Measurements from ENCODE around the gene HAPLN3.

HAPLN3 gene

DNA sequence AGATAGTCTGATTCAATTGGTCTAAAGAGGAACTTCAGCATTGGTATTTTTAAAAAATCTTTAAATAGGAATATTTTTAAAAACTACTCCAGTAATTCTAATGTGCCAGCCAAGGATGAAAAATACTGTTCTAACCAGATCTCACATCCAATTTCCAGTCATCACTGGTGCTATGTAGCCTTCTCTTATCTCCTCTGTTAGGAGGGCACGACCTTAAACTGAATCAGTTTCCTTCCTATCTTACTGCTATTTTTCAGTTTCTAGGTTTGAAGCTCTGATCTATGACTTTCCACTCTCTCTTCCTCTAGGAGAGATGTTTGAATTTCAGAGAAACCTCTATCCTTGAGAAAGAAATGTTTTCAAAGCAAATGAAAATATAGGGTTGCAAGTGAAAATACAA is 31.9 kb downstream of the HAPLN3 start:
- no peak for DNase-seq (ENCODE audit: low read depth, low spot score)

DNA sequence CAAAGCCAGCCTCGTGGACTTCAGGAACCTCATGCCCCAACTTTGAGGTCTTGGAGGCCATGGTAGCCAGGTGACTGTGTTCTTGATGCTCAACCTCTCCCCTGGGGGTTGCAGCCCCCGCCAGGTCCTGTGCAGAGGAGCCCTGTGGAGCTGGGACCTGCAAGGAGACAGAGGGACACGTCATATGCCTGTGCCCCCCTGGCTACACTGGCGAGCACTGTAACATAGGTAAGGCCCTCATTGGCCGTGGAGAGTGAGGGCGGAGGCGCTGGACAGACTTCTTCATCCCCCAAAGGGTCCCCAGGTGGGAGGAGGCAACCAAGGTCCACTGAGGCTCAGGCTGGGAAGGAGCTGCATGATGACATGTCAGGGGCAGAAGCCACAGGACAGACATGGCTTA is 35.1 kb downstream of the HAPLN3 start:
- no peak for DNase-seq (ENCODE audit: low read depth, low spot score)

DNA sequence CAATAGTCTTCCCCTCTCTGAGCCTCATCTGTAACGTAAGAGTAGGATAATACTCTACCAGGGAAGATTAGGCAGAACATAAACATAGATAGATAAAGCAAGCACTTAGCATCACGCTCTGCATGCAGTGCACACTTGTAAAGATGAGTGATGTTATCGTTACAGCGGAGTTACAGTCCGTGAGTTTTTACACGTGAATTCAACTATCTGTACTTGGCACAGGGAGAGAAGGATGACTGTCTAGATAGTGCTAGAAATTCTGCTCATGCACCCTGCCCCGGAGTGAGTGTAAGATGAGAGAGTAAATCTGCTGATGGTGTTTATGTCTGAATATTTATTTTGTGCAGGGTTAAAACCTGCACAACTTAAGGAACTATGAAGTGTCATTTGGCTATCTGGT is 35.8 kb downstream of the HAPLN3 start:
- DNase-seq (ENCODE audit: low read depth, low spot score): no peak

DNA sequence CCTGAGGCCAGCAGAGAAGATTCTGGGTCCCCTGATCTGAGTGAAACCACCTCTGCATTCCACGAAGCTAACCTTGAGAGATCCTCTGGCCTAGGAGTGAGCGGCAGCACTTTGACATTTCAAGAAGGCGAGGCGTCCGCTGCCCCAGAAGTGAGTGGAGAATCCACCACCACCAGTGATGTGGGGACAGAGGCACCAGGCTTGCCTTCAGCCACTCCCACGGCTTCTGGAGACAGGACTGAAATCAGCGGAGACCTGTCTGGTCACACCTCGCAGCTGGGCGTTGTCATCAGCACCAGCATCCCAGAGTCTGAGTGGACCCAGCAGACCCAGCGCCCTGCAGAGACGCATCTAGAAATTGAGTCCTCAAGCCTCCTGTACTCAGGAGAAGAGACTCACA is 36.4 kb downstream of the HAPLN3 start:
- DNase-seq (ENCODE audit: low read depth, low spot score): no peak

- DNase-seq (ENCODE audit: low read depth, low spot score): no peak
Measured at GRCh38 chr15:88852476-88852875, 42.9 kb downstream of the HAPLN3 start.

DNA sequence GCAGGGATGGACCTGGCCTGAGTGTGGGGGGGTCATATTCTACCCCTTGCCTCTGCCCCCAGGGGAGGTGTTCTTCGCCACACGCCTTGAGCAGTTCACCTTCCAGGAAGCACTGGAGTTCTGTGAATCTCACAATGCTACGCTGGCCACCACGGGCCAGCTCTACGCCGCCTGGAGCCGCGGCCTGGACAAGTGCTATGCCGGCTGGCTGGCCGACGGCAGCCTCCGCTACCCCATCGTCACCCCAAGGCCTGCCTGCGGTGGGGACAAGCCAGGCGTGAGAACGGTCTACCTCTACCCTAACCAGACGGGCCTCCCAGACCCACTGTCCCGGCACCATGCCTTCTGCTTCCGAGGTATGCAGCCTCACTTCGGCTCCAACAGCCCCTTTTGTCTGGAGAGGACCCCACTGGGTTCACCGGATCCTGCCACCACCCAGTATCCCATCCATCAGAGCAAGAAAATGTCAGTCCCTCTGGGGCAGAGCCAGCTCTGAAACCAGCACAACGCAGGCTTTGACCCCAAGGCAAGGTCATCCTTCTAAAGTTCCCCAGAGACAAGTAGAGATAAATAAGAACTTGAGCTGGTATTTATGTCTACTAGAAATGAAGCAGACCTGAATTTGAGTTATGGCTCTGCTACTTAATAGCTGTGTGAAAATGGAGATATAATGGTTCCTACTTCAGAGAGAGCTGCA is 45.8 kb downstream of the HAPLN3 start:
- DNase-seq (ENCODE audit: low read depth, low spot score): no peak

DNA sequence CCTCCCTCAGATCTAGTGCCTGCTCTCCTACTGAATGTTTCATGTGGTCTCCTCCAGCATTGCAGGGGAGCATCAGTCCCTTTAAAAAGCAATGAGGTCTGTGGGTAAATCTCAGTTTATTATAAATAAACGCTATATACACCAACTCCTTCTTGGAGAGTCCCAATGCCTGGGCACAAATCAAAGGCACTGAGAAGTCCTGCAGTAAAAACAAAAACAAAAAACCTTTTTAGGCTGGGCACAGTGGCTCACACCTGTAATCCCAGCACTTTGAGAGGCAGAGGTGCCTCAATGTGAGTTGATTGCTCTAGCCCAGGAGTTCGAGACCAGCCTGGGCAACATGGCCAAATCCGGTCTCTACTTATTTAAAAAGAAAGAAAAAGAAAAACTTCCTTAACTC is 47.1 kb downstream of the HAPLN3 start:
- DNase-seq (ENCODE audit: low read depth, low spot score): no peak

- DNase-seq (ENCODE audit: low read depth, low spot score): no peak
Measured at GRCh38 chr15:88847144-88847543, 48.2 kb downstream of the HAPLN3 start.

GRCh38 chr15:88845616-88846015 is 49.7 kb downstream of the HAPLN3 start:
- no peak for DNase-seq (ENCODE audit: low read depth, low spot score)

GRCh38 chr15:88844749-88845386 is 50.5 kb downstream of the HAPLN3 start:
- no peak for DNase-seq (ENCODE audit: low read depth, low spot score)

GRCh38 chr15:88843334-88843733 is 52.0 kb downstream of the HAPLN3 start:
- no peak for DNase-seq (ENCODE audit: low read depth, low spot score)

- no peak for DNase-seq (ENCODE audit: low read depth, low spot score)
Measured at GRCh38 chr15:88842156-88842555, 53.2 kb downstream of the HAPLN3 start.

GRCh38 chr15:88841236-88841635 is 54.1 kb downstream of the HAPLN3 start:
- no peak for DNase-seq (ENCODE audit: low read depth, low spot score)

DNA sequence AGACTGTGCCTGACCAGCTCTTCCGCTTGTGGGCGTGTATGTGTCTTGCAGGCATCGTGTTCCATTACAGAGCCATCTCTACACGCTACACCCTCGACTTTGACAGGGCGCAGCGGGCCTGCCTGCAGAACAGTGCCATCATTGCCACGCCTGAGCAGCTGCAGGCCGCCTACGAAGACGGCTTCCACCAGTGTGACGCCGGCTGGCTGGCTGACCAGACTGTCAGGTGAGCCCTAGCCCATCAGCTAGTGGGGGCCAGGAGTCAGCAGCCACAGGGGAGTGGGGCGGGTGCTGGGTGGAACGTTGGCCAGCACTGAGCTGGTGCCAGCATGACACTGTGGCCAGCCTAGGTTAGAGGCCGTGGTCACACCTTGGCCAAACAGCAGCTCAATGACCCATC is 55.4 kb downstream of the HAPLN3 start:
- no peak for DNase-seq (ENCODE audit: low read depth, low spot score)

DNA sequence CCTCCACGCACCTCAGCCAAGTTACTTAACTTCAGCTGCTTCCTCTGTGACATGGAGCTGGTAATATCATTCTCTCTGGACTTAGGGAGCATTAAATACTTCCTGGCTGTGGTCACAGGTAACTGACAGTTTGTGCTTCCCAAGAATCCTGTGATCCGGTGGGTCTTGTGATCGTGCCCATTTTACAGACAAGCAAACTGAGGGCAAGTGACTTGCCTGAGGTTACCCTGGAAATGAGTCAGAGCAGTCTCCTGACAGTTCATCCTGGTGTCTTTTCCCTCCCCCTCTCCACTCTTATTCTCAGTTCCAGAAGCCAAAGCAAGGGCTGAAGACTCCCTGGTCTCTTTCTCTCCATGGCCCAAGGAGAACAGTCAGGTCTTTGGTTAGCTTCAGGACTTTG is 56.2 kb downstream of the HAPLN3 start:
- DNase-seq (ENCODE audit: low read depth, low spot score): no peak

GRCh38 chr15:88838667-88839066 is 56.7 kb downstream of the HAPLN3 start:
- DNase-seq (ENCODE audit: low read depth, low spot score): no peak

DNA sequence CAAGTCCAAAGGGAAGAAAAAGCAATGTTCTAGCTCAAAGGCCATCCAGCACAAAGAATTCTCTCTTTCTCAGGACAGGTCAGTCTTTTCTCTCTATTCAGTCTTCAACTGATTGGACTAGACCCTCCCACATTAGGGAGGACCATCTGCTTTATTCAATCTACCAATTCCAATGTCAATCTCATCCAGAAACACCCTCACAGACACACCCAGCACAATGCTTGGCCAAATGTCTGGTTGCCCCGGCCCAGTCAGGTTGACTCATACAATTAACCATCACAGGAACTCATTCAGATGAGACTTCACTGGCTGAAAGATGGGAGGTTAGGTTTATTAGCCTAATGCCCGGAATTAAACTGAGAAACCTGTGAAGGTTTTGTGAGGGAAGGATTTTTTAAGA is 59.7 kb downstream of the HAPLN3 start:
- no peak for DNase-seq (ENCODE audit: low read depth, low spot score)

- no peak for DNase-seq (ENCODE audit: low read depth, low spot score)
Measured at GRCh38 chr15:88835119-88835518, 60.2 kb downstream of the HAPLN3 start.

GRCh38 chr15:88834211-88834812 is 61.0 kb downstream of the HAPLN3 start:
- DNase-seq (ENCODE audit: low read depth, low spot score): no peak

GRCh38 chr15:88833731-88834100 is 61.6 kb downstream of the HAPLN3 start:
- DNase-seq (ENCODE audit: low read depth, low spot score): no peak

DNA sequence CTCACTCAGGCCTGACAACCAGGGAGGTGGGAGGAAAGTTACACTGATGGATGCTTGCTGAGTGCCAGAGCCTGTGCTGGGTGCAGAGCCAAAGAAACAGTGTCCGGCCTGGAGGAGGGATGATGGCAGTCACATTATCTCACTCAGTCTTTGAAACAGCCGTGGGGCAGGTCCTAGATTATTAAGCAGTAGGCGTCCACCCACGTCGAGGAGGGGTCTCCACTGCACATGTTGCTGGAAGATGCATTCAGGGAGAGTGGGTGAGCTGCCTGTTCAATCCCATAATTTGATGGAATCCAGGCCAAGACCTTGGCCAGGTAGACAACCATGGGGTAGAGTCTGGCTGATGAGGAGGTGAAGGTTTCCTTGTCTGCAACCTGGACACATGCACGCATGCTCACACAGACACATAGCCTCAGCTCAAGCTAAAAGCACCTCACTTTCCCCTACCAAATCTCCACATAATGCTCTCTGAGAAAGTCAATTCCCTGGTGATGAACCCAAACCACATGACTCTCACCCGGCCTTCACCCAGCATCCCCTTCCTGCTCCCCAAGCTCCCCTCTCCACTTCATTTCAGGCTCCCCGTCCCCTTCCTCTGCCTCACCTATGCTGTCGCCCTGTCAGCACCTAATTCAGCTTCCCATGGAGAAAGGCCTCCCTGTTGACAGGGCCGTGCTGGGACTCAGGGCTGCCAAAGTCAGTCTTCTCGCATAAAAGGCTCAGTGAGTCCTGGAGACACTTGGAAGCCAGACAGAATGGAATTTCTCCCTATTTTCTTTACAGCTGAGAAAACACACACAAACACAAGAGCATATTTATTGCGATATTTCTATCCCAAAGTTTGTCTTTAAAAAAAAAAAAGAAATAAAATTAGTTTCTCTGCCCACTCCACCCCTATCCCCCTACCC is 62.3 kb downstream of the HAPLN3 start:
- no peak for DNase-seq (ENCODE audit: low read depth, low spot score)

GRCh38 chr15:88830016-88830415 is 65.3 kb downstream of the HAPLN3 start:
- DNase-seq (ENCODE audit: low read depth, low spot score): no peak
